MM.1S (cell line): ENCODE measurements around the gene EXOC4.

Experiments
- EZH2 ChIP-seq: fragments of 300-600 bp; sonication (generic); optimal IDR thresholded peaks from 2 replicates; pipeline ENCODE3; 2017; ENCODE audit warnings: low read depth, mild to moderate bottlenecking, antibody characterized with exemption, low read length, mixed read lengths
- EZH2phosphoT487 ChIP-seq: fragments of 300-600 bp; sonication (generic); IDR thresholded peaks from 2 replicates; pipeline ENCODE4 v1.6.1; 2018; ENCODE audit warnings: antibody characterized with exemption, low read length
- TF ChIP-seq, protein P1 (sequence below): fragments of 300-600 bp; sonication (generic); IDR thresholded peaks from 2 replicates; pipeline ENCODE4 v1.5.1; 2016; ENCODE audit warnings: antibody characterized with exemption, low read length, mixed read lengths

DNA sequence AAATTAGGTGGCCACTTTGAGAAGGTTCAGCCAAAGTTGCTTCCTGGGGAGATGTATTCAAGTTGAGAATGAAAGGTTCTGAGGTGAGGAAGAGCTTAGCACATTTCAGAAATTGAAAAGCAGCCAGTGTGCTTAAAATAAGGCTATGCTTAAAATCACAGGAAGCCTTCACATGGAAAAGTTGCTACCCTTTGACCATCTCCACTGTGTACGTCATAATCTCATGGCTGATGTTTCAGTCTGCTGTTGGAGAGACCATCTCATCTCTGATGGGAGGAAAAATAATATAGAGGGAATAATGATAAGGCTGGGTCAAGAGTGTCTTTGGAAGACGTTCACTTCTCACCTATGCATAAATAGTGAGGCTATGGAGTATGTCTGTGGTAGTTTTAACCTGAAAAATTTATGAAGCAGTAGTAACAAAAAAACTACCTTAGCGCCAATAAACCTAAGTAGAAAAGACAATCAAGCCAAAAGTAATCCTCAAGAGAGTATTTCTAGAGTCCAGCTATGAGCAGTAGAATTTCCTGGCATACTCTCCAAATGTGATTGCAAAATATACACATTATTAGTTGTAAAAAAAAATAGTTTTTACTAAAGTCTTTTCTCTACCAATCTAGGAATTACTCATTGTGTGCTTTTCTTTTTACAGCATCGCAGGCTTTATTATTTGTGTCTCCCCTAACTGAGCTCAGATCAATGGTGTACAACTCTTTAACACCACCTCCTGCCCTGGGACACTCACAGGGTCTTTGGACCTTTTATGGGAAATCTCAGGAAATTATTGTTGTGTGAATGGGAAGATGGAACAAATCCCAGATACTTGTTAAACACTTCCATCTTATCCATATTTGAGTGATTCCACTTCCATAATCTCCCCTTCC is 439.1 kb downstream of the EXOC4 start:
- TF ChIP-seq, protein P1, sequence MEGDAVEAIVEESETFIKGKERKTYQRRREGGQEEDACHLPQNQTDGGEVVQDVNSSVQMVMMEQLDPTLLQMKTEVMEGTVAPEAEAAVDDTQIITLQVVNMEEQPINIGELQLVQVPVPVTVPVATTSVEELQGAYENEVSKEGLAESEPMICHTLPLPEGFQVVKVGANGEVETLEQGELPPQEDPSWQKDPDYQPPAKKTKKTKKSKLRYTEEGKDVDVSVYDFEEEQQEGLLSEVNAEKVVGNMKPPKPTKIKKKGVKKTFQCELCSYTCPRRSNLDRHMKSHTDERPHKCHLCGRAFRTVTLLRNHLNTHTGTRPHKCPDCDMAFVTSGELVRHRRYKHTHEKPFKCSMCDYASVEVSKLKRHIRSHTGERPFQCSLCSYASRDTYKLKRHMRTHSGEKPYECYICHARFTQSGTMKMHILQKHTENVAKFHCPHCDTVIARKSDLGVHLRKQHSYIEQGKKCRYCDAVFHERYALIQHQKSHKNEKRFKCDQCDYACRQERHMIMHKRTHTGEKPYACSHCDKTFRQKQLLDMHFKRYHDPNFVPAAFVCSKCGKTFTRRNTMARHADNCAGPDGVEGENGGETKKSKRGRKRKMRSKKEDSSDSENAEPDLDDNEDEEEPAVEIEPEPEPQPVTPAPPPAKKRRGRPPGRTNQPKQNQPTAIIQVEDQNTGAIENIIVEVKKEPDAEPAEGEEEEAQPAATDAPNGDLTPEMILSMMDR = no peak
- TF ChIP-seq EZH2 = no peak
- no peak for TF ChIP-seq EZH2phosphoT487
